GM19035 (cell line): ENCODE results near the gene STMN3.

Experiments
- ATAC-seq: cut with Tn5 transposase; IDR thresholded peaks from one replicate; pipeline ENCODE4 v1.9.1; 2021; ENCODE audit not compliant: unreplicated experiment

The STMN3 gene

DNA sequence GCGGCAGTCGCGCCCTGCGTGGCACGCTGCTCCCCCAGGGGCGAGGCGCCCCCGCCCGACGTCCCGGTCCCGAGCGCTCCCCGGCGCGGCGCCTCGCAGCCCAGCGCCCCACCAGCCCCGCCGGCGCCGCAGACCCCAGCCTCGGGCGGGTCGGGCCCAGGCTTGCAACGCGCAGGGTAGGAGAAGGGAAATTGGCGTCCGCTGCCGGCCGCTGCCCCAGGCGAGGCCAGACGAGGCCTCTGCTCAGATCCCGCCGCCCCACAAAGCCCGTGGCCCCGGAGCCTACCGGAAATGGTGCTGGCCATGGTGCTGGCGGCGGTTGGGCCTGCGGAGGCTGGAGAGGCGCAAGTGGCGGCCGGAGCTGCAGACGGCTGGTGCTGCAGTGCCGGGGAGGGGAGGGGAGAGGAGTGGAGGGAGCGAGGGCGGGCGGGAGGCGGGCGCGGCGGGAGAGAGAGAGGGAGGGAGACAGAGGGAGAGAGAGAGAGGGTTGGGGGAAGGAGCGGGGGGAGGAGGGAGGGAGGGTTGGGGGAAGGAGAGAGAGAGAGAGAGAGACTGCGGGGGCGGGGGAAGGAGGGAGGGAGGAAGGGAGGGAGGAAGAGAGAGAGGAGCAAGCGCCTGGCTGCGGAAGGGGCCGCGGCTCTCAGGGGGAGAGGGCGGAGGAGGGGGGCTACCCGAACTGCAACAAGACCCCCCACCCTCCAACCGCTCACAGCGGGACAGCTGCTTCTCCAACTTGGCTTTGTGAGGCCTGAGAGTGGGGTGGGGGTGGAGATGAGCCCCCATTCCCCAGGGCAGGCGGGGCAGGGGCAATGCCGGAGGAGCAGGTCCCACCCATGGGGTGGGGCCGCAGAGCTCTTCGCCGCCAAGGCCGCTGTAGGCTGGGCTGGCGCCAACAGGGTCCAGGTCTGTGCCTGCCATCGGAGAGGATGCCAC, at the start of gene STMN3:
Gene STMN3 (minus strand): TSS at position 384 of the 933 bp plus-strand sequence. CDS start 79 bp downstream, at position 305.
- ATAC-seq = no peak

DNA sequence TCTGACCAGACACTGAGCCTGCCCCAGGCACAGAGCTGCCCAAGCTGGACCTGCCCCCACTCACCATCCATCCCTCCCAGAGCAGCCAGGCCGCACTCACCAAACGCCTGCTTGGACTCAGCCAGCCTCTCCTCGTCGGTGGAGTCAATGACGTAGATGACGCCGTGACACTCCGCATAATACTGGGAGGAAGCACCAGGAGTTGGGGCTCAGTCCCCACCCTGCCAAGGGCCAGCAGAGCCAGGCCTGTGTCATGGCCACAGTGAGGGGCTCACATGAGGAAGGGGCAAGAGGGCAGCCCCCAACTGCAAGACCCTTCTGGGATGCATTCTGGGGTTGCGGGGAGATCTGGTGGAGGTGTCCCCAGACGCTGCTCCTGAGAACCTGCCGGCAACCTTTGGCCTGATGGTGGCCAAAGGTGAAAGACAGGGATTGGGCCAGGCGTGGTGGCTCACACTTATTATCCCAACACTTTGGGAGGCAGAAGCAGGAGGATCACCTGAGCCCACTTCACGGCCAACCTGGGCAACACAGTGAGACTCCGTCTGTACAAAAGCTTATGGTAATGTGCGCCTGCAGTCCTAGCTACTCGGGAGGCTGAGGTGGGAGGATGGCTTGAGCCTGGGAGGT, 48.9 kb upstream of the STMN3 start:
- ATAC-seq = no peak

DNA sequence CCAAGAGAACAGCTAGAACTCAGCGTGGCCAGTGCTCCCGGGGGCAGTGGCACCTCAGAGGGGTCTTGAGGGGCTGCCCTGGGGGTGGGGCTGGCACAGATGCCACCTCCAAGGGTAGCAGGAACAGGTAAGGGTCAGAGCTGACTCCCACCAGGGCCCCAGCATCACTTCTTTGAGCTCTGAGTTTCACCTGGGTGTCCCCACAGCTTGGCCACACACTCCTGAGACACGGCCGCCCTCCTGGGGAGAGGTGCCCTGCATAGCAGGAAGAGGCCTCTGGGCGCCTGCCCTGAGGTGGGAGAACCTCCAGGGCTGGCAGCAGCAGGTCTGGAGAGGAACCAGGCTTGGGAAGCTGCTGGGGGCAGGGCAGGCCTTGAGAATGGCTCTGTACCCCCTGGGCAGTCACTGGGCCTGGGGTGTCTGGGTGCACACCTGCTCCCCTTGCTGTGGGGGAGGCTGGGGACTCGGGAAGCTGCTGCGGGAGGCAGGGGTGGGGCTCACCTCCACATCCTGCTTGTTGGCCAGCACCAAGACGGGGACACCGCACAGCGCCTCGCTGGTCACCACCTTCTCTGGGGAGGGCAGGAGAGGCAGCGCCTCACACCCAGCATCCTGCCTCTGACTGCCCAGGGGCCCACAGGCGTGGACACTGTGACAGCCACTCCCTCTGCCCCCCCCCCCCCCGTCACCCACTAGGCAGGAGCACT, 48.3 kb upstream of the STMN3 start:
- ATAC-seq = no peak

DNA sequence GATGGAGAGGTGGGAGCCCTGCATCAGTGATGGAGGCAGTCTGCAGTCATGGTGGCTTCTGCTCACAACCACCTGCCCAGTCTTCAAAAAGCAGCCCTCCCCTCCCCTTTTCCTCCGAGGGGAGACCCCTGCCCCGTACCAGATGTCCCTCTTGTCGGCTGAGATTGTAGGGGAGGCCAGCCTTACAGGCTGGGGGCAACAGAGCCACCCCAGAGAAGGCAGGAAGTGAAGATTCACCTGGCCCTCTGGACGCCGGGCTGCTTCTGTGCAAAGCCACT, 47.8 kb upstream of the STMN3 start:
- no peak for ATAC-seq

DNA sequence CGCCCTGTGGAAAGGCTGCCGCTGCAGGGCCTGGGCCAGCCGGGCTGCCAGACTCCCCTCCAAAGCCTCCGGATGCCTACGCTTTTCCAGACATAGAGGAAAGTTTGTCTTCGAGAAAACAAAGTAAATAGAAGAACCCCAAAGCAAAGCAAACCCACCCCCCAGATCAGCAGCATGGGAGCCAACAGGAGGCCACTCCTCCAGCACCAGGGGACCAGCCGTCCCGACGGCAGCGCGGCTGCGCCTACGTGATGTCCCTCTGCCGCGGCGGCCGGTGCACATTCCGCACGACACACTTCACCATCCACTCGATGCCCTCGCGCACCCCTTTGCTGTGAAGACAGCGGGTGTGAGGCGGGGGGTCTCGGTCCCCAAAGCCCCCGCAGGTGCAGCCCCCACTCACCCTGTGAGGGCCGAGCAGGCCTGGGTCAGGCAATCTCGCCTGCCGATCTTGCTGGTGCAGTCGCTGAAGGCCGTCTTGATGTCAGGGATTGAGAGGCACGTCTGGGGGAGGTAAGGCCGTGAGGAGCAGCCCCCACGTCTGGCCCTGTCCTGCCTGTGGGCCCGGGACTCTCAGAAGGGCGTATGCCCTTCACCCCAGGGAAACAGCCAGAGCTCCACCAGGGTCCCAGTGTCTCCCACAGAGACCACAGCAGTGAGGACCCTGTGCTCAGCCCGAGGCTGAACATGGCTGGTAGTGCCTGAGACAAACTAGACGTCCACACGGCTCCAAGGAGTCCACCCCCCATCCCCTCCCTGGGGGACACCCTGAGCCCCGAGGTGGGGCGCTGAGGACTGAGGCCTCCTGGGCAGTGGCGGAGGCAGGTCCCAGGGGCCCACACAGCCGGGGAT, 47.2 kb upstream of the STMN3 start:
- no peak for ATAC-seq

DNA sequence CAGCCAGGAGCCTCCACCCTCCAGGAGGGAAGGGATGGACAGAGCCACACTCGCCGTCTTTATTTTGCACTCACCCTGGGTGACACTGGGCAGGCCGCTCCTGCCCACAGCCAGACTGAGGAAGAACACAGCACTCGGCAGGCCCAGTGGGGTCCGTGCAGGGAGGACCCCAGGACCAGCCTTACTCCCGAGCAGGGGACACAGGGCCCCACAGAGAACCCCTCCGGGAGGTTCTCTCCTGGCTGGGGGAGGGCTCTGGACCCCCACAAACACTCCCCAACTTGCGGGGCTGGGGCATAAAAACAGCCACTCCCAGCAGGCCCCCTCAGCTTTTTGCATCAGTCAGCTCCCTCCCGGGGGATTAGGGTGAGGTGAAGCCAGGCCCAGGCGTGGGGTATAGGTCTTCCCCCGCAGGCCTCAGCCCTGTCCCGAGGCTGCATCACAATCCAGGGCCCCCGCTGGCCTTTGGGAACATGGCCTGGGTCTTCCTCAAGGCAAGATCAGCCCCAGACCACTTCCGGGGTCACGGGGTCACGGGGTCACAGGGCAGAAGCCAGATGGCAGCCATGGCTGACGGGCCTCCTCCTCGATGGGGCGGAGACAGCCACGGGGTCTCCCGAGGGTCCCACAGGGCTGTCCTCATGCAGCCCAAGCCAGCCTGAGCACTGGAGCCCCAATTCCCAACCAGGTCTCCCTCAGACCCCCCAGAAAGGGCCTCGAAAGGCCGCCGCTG, 46.4 kb upstream of the STMN3 start:
- no peak for ATAC-seq

DNA sequence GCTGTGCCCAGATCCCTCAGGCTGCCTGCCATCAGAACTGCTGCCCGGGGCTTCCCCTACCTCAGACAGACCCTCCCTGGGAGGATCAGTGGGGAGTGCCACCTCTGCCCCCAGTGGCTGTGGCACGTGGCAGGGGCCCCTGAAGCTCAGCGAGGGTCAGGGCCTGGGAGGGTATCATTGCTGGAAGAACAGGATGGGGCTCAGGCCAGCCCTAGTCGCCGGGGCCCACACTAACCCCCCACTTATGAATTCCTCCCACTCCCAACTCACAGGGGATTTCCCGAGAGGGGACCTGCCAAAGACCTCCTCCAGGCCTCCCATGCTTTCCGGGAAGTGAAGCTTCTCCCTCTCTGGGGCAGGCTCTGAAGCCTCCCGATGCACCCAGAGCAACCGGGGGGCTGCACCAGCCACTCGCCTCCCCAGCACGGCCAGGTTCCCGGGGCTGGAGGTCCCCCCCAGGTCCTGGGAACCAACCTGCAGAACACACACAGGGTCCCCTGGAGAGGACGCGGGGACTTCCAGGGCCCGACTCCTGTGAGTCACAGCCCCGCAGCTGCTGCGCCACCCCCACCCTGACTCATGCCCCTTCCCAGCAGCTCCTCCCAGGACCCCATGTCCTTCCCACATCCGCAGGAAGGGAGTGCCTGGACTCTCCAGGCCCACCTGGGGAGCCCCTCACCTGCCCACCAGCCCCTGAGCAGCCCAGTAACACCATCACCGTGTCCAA, 45.7 kb upstream of the STMN3 start:
- ATAC-seq = no peak

DNA sequence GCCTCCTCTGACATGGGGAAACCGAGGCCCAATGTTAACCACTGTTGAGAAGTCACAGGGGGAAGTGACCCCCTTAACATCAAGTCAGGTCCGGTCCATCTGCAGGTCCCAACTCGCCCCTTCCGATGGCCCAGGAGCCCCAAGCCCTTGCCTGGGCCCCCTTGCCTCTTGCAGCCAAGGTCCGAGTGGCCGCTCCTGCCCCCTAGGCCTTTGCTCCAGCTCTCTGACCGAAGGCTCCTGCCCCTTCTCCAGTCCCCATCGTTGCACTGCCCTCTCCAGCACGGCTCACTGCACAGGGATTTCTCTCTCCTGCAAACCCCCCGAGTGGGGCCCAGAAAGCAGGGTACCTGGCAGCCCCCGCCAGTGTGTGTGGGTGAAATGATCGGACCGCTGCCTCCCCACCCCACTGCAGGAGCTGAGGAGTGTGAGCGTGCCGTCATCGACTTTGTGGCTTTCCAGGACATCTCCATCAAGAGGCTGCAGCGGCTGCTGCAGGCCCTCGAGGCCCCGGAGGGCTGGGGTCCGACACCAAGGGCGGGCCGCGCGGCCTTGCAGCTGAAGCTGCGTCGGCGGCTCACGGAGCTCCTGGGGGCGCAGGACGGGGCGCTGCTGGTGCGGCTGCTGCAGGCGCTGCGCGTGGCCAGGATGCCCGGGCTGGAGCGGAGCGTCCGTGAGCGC, 44.8 kb upstream of the STMN3 start:
- ATAC-seq = no peak

DNA sequence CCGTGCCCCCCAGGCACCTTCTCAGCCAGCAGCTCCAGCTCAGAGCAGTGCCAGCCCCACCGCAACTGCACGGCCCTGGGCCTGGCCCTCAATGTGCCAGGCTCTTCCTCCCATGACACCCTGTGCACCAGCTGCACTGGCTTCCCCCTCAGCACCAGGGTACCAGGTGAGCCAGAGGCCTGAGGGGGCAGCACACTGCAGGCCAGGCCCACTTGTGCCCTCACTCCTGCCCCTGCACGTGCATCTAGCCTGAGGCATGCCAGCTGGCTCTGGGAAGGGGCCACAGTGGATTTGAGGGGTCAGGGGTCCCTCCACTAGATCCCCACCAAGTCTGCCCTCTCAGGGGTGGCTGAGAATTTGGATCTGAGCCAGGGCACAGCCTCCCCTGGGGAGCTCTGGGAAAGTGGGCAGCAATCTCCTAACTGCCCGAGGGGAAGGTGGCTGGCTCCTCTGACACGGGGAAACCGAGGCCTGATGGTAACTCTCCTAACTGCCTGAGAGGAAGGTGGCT, 44.2 kb upstream of the STMN3 start:
- ATAC-seq = no peak

DNA sequence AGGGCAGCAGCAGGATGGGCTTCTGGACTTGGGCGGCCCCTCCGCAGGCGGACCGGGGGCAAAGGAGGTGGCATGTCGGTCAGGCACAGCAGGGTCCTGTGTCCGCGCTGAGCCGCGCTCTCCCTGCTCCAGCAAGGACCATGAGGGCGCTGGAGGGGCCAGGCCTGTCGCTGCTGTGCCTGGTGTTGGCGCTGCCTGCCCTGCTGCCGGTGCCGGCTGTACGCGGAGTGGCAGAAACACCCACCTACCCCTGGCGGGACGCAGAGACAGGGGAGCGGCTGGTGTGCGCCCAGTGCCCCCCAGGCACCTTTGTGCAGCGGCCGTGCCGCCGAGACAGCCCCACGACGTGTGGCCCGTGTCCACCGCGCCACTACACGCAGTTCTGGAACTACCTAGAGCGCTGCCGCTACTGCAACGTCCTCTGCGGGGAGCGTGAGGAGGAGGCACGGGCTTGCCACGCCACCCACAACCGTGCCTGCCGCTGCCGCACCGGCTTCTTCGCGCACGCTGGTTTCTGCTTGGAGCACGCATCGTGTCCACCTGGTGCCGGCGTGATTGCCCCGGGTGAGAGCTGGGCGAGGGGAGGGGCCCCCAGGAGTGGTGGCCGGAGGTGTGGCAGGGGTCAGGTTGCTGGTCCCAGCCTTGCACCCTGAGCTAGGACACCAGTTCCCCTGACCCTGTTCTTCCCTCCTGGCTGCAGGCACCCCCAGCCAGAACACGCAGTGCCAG, 43.6 kb upstream of the STMN3 start, which contains the start of gene TNFRSF6B:
Gene TNFRSF6B (plus strand): TSS at position 25 of the 729 bp plus-strand sequence. CDS start 116 bp downstream, at position 141.
- ATAC-seq = no peak

DNA sequence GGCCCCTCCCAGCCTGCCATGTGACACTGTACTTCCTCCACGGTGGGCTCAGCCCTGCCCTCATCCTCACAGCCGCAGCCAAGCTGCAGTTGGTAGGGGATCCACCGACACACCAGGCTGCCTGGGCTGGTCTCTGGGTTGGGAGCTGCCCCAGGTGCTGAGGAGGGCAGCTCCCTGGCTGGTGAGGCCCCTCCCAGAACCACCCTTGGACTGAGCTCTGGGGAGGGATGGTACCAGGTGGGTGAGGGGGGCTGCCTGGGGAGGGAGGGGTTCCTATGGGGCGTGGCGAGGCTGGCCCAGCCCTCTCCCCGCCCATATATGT, 43.0 kb upstream of the STMN3 start:
- no peak for ATAC-seq

DNA sequence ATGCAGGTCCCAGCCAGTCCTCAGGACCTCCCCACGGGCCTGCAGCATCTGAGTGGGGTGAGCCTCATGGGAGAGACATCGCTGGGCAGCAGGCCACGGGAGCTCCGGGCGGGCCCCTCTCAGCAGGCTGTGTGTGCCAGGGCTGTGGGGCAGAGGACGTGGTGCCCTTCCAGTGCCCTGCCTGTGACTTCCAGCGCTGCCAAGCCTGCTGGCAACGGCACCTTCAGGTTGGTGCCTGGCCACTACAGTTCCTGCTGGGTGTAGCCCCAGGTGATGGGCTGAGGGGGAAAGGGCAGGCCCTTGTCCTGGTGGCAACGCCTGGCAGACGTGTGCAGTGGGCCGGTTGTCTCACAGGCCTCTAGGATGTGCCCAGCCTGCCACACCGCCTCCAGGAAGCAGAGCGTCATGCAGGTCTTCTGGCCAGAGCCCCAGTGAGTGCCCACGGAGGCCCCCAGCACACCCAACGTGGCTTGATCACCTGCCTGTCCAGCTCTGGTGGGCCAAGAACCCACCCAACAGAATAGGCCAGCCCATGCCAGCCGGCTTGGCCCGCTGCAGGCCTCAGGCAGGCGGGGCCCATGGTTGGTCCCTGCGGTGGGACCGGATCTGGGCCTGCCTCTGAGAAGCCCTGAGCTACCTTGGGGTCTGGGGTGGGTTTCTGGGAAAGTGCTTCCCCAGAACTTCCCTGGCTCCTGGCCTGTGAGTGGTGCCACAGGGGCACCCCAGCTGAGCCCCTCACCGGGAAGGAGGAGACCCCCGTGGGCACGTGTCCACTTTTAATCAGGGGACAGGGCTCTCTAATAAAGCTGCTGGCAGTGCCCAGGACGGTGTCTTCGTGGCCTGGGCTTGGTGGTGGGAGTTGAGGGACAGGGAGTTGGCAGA, 42.4 kb upstream of the STMN3 start:
- no peak for ATAC-seq

DNA sequence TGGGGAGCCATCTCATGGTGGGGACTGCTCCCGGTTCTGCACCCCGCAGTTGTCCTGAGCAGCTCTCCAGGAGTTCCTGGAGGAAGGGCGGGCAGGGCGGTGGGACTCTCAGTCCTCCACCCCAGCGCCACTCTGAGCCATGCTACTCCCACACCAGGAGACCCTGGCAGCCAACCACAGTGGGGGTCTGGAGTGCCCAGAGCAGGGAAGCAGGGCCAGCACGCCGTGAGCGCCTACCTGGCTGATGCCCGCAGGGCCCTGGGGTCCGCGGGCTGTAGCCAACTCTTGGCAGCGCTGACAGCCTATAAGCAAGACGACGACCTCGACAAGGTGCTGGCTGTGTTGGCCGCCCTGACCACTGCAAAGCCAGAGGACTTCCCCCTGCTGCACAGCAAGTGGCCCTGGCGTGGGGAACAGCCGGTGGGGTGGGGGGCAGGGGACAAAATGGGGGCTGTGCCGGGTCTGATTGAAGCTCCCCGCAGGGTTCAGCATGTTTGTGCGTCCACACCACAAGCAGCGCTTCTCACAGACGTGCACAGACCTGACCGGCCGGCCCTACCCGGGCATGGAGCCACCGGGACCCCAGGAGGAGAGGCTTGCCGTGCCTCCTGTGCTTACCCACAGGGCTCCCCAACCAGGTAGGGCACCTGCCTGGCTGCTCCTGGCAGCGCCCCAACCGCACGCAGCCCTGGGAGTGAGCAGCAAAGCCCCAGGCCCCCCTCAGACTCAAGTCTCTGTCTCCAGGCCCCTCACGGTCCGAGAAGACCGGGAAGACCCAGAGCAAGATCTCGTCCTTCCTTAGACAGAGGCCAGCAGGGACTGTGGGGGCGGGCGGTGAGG, 41.6 kb upstream of the STMN3 start:
- no peak for ATAC-seq

DNA sequence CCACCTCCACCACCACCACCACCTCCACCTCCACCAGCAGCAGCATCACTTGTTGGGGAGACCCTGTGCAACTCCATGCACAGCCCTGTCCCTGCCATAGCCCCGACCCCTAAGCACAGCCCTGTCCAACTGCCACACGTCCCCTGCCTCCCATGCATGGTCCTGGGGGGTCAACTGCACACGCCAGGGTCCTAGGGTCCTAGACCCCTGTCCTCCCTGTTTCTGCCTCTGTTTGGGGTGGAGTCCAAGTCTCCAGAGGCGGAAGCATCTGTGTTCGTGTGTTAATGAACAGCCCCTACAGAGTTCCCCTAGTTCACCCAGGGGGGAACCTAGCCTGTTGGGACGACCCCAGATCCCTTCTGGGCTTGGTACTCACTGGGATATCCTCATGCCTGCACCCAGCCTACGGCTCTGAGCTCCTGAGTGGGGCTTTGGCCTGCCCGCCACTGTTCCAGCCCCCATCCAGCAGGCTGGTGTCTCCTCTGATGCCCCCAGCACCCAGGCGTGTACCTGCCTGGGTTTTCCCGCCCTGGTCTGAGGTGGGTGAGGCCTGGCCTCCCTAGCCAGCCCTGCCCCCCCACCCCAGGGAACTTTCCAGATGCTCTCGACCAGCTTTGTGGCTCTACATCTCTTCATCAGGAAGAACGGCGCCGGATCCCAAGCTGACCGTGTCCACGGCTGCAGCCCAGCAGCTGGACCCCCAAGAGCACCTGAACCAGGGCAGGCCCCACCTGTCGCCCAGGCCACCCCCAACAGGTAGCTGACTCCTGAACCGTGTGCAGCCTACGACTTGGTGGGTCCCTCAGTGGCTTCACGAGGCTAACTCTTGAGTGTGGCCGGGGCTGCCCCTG, 40.7 kb upstream of the STMN3 start:
- ATAC-seq = no peak

DNA sequence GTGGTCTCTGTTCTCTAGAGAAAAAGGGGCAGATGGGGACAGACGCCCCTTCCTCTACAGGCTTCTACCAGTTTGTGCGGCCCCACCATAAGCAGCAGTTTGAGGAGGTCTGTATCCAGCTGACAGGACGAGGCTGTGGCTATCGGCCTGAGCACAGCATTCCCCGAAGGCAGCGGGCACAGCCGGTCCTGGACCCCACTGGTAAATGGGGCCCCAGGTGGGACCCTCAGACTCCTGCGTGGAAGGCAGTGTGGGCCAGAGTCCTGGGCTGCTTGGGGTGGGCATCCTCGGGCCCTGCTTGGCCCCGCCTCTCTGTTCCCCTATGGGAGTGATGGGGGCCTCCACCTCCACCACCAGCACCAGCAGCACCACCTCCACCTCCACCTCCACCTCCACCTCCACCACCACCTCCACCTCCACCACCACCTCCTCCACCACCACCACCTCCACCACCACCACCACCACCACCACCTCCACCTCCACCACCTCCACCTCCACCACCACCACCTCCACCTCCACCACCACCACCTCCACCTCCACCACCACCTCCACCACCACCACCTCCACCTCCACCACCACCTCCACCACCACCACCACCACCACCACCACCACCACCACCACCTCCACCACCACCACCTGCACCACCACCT, 40.0 kb upstream of the STMN3 start:
- no peak for ATAC-seq
